Osteocyte (in vitro differentiated cells): ENCODE results near the gene SLC4A2. TPM values are rescaled to one million over a fixed set of nuclear protein-coding genes. Genes with fewer than 3 reads are reported as not detected.

Source experiments
- DNase-seq: peaks from one replicate; pipeline ENCODE4 v3.0.0; 2021; ENCODE audit warnings: mixed read lengths; ENCODE audit not compliant: unreplicated experiment; ENCODE audit errors: extremely low spot score
- H3K27ac Mint-ChIP-seq: one replicate; pipeline ENCODE4 v1.8.0; 2021; ENCODE audit warnings: mild to moderate bottlenecking, mixed read lengths; ENCODE audit not compliant: unreplicated experiment
- H3K27me3 Mint-ChIP-seq: one replicate; pipeline ENCODE4 v1.8.0; 2021; ENCODE audit warnings: mixed read lengths; ENCODE audit not compliant: unreplicated experiment
- H3K36me3 Mint-ChIP-seq: one replicate; pipeline ENCODE4 v1.8.0; 2021; ENCODE audit warnings: mixed read lengths; ENCODE audit not compliant: unreplicated experiment
- H3K4me1 Mint-ChIP-seq: one replicate; pipeline ENCODE4 v1.8.0; 2021; ENCODE audit warnings: mixed read lengths; ENCODE audit not compliant: unreplicated experiment
- H3K4me3 Mint-ChIP-seq: one replicate; pipeline ENCODE4 v1.8.0; 2021; ENCODE audit warnings: mild to moderate bottlenecking, moderate library complexity, mixed read lengths; ENCODE audit not compliant: unreplicated experiment
- H3K9me3 Mint-ChIP-seq: one replicate; pipeline ENCODE4 v1.8.0; 2021; ENCODE audit warnings: mixed read lengths; ENCODE audit not compliant: unreplicated experiment
- total RNA-seq: library from RNA; stranded (reverse); gene quantifications from 2 replicates; pipeline ENCODE4 v1.2.1, GENCODE V29; 2021
- TF ChIP-seq, protein P1 (sequence below): fragments of 200-600 bp; sonication (generic); IDR thresholded peaks from 2 replicates; pipeline ENCODE4 v1.5.0; 2021; ENCODE audit warnings: antibody characterized with exemption, mild to moderate bottlenecking, moderate library complexity

SLC4A2 gene
- total RNA-seq, 1 donor from 2014 or later = 289 TPM

DNA sequence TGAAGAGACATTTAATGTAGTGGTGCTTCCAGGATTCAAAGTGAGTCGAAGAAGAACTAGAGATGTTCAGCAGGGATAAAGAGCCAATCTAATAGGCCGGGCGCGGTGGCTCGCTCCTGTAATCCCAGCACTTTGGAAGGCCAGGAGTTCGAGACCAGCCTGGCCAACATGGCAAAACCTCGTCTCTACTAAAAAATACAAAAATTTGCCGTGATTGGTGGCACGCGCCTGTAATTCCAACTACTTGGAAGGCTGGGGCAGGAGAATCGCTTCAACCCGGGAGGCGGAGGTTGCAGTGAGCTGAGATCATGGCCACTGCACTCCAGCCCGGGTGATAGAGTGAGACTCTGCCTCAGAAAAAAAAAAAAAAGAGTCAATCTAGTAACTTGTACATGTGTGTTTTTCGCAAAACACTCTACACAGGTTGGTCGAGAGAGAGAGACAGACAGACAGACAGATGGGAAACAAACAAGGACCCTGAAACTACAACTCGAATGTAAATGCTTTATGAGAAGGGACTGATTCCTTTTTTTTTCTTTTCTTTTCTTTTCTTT is 30.4 kb upstream of the SLC4A2 start:
- TF ChIP-seq, protein P1, sequence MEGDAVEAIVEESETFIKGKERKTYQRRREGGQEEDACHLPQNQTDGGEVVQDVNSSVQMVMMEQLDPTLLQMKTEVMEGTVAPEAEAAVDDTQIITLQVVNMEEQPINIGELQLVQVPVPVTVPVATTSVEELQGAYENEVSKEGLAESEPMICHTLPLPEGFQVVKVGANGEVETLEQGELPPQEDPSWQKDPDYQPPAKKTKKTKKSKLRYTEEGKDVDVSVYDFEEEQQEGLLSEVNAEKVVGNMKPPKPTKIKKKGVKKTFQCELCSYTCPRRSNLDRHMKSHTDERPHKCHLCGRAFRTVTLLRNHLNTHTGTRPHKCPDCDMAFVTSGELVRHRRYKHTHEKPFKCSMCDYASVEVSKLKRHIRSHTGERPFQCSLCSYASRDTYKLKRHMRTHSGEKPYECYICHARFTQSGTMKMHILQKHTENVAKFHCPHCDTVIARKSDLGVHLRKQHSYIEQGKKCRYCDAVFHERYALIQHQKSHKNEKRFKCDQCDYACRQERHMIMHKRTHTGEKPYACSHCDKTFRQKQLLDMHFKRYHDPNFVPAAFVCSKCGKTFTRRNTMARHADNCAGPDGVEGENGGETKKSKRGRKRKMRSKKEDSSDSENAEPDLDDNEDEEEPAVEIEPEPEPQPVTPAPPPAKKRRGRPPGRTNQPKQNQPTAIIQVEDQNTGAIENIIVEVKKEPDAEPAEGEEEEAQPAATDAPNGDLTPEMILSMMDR = no peak
- Mint-ChIP-seq H3K4me3 (peak overlapping the region; percentile 88), H3K9me3 (no peaks in the 10 kb centered on the region), H3K27ac (peak overlapping the region; percentile 96), H3K36me3 (no peaks in the 10 kb centered on the region), H3K4me1 (peaks cover 20% of the 10 kb centered on the region), H3K27me3 (no peaks in the 10 kb centered on the region)
- DNase-seq = no peak

DNA sequence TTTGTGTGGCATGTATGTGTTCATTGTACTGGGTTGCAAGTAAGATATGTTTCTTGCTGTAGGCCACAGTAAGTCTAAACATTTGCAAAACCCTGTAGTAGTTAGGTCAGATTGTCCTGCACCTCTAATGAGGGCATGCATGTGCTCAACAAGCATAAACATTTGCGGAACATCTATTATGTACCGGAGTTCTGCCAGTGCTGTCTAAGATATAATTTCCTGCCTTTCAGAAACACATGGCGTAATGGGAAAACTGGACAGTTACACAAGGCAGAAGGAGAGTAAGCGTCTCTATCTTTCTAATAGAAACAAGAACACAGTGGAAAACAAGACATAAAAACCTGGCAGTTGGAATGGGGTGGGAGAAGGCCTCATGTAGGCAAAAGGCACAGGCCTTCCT is 28.4 kb upstream of the SLC4A2 start:
- Mint-ChIP-seq H3K27ac (no peak overlapping the region), H3K9me3 (no peaks in the 10 kb centered on the region), H3K4me3 (no peak overlapping the region), H3K36me3 (no peaks in the 10 kb centered on the region), H3K4me1 (peaks cover 20% of the 10 kb centered on the region), H3K27me3 (no peaks in the 10 kb centered on the region)
- DNase-seq = no peak
- TF ChIP-seq, protein P1 = no peak

DNA sequence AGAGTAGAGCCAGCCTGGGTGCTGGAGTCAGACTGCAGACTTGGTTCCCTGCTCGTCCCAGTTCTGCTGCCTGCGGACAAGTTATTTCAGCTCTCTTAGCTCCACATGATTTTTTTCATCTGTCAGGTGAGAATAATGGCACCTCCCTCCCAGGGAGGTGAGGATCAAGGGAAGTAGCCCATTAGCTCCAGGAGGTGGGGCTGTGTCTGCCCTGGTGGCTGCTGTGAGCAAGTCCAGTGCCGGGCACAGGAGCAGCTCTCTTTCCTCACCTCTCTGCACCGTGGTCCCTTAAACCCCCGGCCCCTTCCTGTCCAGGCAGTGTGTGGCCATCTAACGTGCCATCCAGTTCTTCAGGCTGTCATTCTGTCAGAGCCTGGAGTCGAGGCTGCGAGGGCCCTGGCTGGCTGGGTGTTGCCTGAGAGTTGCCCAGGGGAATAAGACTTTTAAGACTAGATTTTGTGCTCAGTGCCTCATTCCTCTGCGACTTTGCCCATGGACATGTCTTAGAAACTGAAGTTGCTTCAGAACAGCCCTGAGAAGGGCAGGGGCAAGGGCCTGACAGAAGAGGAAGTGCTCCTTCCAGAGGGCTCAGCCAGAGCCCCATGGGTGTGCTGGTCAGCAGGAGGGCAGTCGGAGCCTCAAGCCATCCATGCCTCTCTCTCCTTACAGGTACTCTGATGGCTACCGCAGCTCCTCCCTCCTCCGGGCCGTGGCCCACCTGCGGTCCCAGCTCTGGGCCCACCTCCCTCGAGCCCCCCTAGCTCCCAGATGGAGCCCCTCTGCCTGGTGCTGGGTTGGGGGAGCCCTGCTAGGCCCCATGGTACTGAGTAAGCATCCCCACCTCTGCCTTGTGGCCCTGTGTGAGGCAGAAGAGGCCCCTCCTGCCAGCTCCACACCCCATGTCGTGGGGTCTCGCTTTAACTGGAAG is 26.2 kb upstream of the SLC4A2 start:
- H3K4me3 Mint-ChIP-seq = no peak overlapping the region
- no peak overlapping the region for H3K27ac Mint-ChIP-seq
- no peaks in the 10 kb centered on the region for H3K27me3 Mint-ChIP-seq

DNA sequence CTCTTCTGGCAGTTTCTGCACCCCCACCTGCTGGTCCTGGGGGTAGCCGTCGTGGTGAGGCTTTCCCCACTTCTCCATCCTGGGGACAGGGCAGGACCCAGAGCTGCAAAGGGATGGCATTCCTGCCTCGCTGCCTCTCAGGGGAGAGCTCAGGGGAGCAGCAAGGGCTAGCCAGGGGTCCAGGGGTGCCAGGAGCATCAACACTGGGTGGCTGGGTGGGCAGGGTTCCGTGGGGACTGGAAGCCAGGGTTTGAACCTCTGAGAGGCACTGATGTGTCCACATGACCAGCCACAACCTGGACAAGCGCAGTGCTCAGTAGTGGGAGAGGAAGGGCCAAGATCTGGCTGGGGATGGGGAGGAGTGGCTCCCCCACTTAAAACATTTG is 25.5 kb upstream of the SLC4A2 start:
- peaks cover 15% of the 10 kb centered on the region for H3K4me1 Mint-ChIP-seq
- DNase-seq = no peak
- no peaks in the 10 kb centered on the region for H3K9me3 Mint-ChIP-seq
- H3K4me3 Mint-ChIP-seq = no peak overlapping the region
- no peak overlapping the region for H3K27ac Mint-ChIP-seq
- H3K27me3 Mint-ChIP-seq = no peaks in the 10 kb centered on the region
- H3K36me3 Mint-ChIP-seq = no peaks in the 10 kb centered on the region
- TF ChIP-seq, protein P1 = no peak

More for the DNA sequence above, 26.2 kb upstream of the SLC4A2 start:
- H3K4me1 Mint-ChIP-seq = peaks cover 14% of the 10 kb centered on the region
- TF ChIP-seq, protein P1 = no peak
- no peaks in the 10 kb centered on the region for H3K36me3 Mint-ChIP-seq
- DNase-seq = no peak
- no peaks in the 10 kb centered on the region for H3K9me3 Mint-ChIP-seq

DNA sequence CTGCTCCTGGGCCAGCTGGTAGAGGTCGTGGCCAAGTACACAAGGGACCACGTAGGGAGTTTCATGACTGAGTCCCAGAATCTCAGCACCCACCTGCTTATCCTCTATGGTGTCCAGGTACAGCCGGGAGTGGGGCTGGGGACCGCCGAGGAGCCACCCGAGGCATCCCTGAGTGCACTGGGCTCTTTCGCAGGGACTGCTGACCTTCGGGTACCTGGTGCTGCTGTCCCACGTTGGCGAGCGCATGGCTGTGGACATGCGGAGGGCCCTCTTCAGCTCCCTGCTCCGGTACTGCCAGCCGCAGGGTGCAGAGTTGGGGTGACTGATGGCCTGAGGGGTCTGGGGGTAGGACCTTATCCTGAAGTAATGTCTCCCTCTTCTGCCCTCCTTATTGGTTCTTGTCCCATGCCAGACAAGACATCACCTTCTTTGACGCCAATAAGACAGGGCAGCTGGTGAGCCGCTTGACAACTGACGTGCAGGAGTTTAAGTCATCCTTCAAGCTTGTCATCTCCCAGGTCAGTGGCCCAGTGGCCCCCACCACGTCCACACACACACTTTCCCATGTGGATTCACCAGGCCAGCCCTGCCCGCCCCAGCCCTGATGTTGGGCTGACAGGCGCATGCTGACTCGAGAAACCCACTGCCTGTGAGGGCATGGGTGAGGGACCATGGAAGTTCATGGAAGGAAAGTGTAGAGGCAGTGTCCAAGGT is 24.9 kb upstream of the SLC4A2 start:
- H3K27me3 Mint-ChIP-seq = no peaks in the 10 kb centered on the region
- H3K4me3 Mint-ChIP-seq = no peak overlapping the region
- no peak overlapping the region for H3K27ac Mint-ChIP-seq
- H3K36me3 Mint-ChIP-seq = no peaks in the 10 kb centered on the region
- H3K4me1 Mint-ChIP-seq = peaks cover 15% of the 10 kb centered on the region
- TF ChIP-seq, protein P1 = no peak
- H3K9me3 Mint-ChIP-seq = no peaks in the 10 kb centered on the region
- no peak for DNase-seq
